Adrenal gland (tissue), 12 donors: ENCODE data around the gene DNMBP. TPM values are rescaled to one million over a fixed set of nuclear protein-coding genes. Genes with fewer than 3 reads are reported as not detected.
"Not testable (repeated sequence)": the region's sequence is repeated elsewhere in the genome, so short reads cannot be mapped to it uniquely, and the experiment has no call there.

Source experiments
- DNase-seq, 7 donors: peaks; one replicate each; pipeline ENCODE4 v3.0.0-alpha.2; 2019 to 2020
- H3K27ac ChIP-seq, 5 donors: fragments of 200-600 bp; sonication (generic) in 4 of 5; 1 replicate in 3 of 5; 2 replicates in 2 of 5; pipeline versions ENCODE4 v1.5.1 to v1.8.0; 2016 to 2020; ENCODE audit warnings: mild to moderate bottlenecking in 1 of 5
- H3K27me3 ChIP-seq: fragments of 200-600 bp; 2 replicates; pipeline ENCODE4 v1.8.0; 2021
- H3K36me3 ChIP-seq, 2 donors: fragments of 200-600 bp; replicated peaks in 1 of 2; 1 replicate in 1 of 2; 2 replicates in 1 of 2; pipeline versions ENCODE4 v1.5.1 to v1.8.0; 2018 to 2022
- H3K4me1 ChIP-seq, 2 donors: fragments of 200-600 bp; replicated peaks in 1 of 2; 1 replicate in 1 of 2; 2 replicates in 1 of 2; pipeline versions ENCODE4 v1.5.1 to v1.8.0; 2018 to 2021
- H3K4me3 ChIP-seq, 4 donors: fragments of 200-600 bp; sonication (generic) in 3 of 4; one replicate each; pipeline ENCODE4 v1.5.1; 2016 to 2018
- H3K9me3 ChIP-seq, 3 donors: fragments of 200-600 bp; sonication (generic) in 1 of 3; replicated peaks in 1 of 3; 1 replicate in 2 of 3; 2 replicates in 1 of 3; pipeline versions ENCODE4 v1.5.1 to v1.8.0; 2016 to 2021
- CTCF ChIP-seq, 6 experiments: fragments of 450-650 bp in 4 of 6; fragments of 200-600 bp in 2 of 6; sonication (generic) in 1 of 6; IDR thresholded peaks; 1 replicate in 5 of 6; 2 replicates in 1 of 6; pipeline versions ENCODE4 v1.5.1 to v1.8.0; 2016 to 2021; ENCODE audit warnings: antibody characterized with exemption in 6 of 6, mild to moderate bottlenecking in 2 of 6, moderate library complexity in 1 of 6
- POLR2A ChIP-seq, 2 donors: fragments of 450-650 bp; IDR thresholded peaks; one replicate each; pipeline ENCODE4 v1.6.1; 2017; ENCODE audit warnings: antibody characterized with exemption in 2 of 2, mild to moderate bottlenecking in 2 of 2, moderate library complexity in 1 of 2
- WGBS, 4 donors: extraction: QIAGEN DNeasy Blood & Tissue Kit in 2 of 4; methylation state at CpG; one replicate each; pipeline versions ENCODE4 v1.1.5 to v1.1.7; 2013 to 2017; 5-methylcytosine and 5-hydroxymethylcytosine counted together
- intact Hi-C, 2 donors: fragments of 100-400 bp; cut with DNase I; formaldehyde crosslinking; loops; one replicate each; pipeline versions ENCODE4 v1.14.1 to v1.15.0; 2022 to 2023
- polyA plus RNA-seq, 3 donors: library from polyadenylated mRNA; stranded (reverse); fragments of 200-250 nt in 2 of 3; fragments of 350-450 nt in 1 of 3; fragmentation: Illumina TruSeq in 1 of 3; extraction: RNeasy Lipid Tissue Mini Kit (QIAGEN cat#74804) in 1 of 3; gene quantifications; one replicate each; pipeline ENCODE4 v1.2.3, GENCODE V29; 2013 to 2014
- total RNA-seq, 9 donors: library from RNA; depleted of rRNA in 4 of 9; stranded (reverse); fragments of >200 nt in 4 of 9; fragments of 120-200 nt in 1 of 9; fragmentation: NEBNext Ultra II Directional in 1 of 9; extraction: Animal tissue kit (Norgen Biotek cat#: 25700) in 1 of 9; gene quantifications; one replicate each; pipeline versions ENCODE4 v1.1.0 to v1.2.4, GENCODE V29; 2013 to 2023
- donor health status: healthy with polysubstance abuse.
- donor health status: Bipolar disorder and iron deficiency.
- donor health status: DM: yes; HTN: yes; CAD: no.
- donor health status: DM: no; HTN: no; CAD: no.
- donor health status: DM: no; HTN: no; CAD: no.
- donor health status: DM: yes; HTN: yes; CAD: no.

The DNMBP gene
- total and polyA plus RNA-seq, 12 donors, result 5.7 to 17.9 (median 12.0) TPM

GRCh38 chr10:99843310-99843709 lies 166.4 kb downstream of the DNMBP start:
- no peak for DNase-seq
- Histone ChIP-seq H3K4me1 (peaks cover 0 to 6% of the 10 kb centered on the region in 2 donors), H3K27me3 (no peaks in the 10 kb centered on the region), H3K36me3 (no peaks in the 10 kb centered on the region), H3K4me3 (no peak overlapping the region), H3K27ac (no peak overlapping the region), H3K9me3 (no peaks in the 10 kb centered on the region)
- intact Hi-C loops, result no loop called here
- no peak for TF ChIP-seq POLR2A (IDR thresholded peaks at IDR 0.05)
- TF ChIP-seq CTCF (IDR thresholded peaks at IDR 0.05), result no peak
- 86 to 94% (median 90%) methylated on average over 3 of the region's 3 CpGs for WGBS, 4 donors

- Histone ChIP-seq H3K9me3 (no peaks in the 10 kb centered on the region), H3K4me3 (no peak overlapping the region), H3K36me3 (no peaks in the 10 kb centered on the region), H3K4me1 (peaks cover 0 to 6% of the 10 kb centered on the region in 2 donors), H3K27me3 (no peaks in the 10 kb centered on the region), H3K27ac (no peak overlapping the region)
- intact Hi-C loops, result no loop called here
- no peak for TF ChIP-seq POLR2A (IDR thresholded peaks at IDR 0.05)
- TF ChIP-seq CTCF (IDR thresholded peaks at IDR 0.05), result no peak
- 90 to 94% (median 93%) methylated on average over 7 of the region's 7 CpGs for WGBS, 4 donors
- no peak for DNase-seq
These were observed 168.0 kb downstream of the DNMBP start for GRCh38 chr10:99841746-99842145.

- H3K4me3 ChIP-seq, H3K36me3 ChIP-seq, H3K27me3 ChIP-seq, intact Hi-C loops, DNase-seq, H3K9me3 ChIP-seq, H3K4me1 ChIP-seq, H3K27ac ChIP-seq: not testable (repeated sequence)
- 85 to 92% (median 88%) methylated on average over 2 of the region's 2 CpGs for WGBS, 4 donors
These were observed 168.9 kb downstream of the DNMBP start for GRCh38 chr10:99840859-99841258.

GRCh38 chr10:99836711-99837110 lies 173.0 kb downstream of the DNMBP start:
- no peak overlapping the region for H3K27ac ChIP-seq
- no peak for TF ChIP-seq POLR2A (IDR thresholded peaks at IDR 0.05)
- TF ChIP-seq CTCF (IDR thresholded peaks at IDR 0.05), result no peak
- H3K4me1 ChIP-seq, result no peaks in the 10 kb centered on the region
- intact Hi-C loops, result no loop called here
- DNase-seq, result no peak
- no peaks in the 10 kb centered on the region for H3K9me3 ChIP-seq
- no peak overlapping the region for H3K4me3 ChIP-seq
- no peaks in the 10 kb centered on the region for H3K36me3 ChIP-seq
- WGBS, 4 donors, result 73 to 87% (median 74%) methylated on average over 2 of the region's 2 CpGs
- H3K27me3 ChIP-seq, result no peaks in the 10 kb centered on the region

- TF ChIP-seq CTCF (IDR thresholded peaks at IDR 0.05) (no peak), POLR2A (IDR thresholded peaks at IDR 0.05) (no peak)
- Histone ChIP-seq H3K36me3 (no peaks in the 10 kb centered on the region), H3K27me3 (no peaks in the 10 kb centered on the region), H3K9me3 (no peaks in the 10 kb centered on the region), H3K4me3 (no peak overlapping the region), H3K4me1 (no peaks in the 10 kb centered on the region), H3K27ac (no peak overlapping the region)
- intact Hi-C loops, result no loop called here
- WGBS, 4 donors, result 91 to 94% (median 93%) methylated on average over 8 of the region's 8 CpGs
- no peak for DNase-seq
These were observed 173.8 kb downstream of the DNMBP start for GRCh38 chr10:99835947-99836346.
